DMS 273 treated with DMSO at 0.1 percent for 48 hours (cell line): ENCODE results near the gene PLA2G4A.

Experiments used
- DNase-seq: peaks from one replicate; lab custom pipeline; 2025; lab: John Stamatoyannopoulos, UW

PLA2G4A gene

GRCh38 chr1:186834399-186834958, 5.7 kb downstream of the PLA2G4A start:
- DNase-seq, result no peak

DNA sequence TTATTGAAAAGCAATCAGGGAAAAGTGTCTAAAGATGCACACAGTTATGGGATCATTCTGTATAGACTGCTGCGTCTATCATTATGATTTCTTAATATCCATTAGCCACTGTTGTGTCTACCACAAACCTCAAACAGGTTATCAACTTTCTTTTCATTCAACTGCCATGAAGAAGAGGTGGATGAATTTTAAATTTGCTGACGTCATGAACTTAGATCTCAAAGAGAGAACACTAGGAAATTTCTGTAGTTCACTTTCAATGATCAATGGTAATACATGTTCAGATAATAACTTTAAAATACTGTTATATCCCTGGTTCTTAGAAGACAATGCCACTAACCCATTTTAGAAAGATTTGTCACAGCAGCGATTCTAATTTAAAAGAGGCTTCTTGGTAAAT, 6.7 kb downstream of the PLA2G4A start:
- no peak for DNase-seq

DNA sequence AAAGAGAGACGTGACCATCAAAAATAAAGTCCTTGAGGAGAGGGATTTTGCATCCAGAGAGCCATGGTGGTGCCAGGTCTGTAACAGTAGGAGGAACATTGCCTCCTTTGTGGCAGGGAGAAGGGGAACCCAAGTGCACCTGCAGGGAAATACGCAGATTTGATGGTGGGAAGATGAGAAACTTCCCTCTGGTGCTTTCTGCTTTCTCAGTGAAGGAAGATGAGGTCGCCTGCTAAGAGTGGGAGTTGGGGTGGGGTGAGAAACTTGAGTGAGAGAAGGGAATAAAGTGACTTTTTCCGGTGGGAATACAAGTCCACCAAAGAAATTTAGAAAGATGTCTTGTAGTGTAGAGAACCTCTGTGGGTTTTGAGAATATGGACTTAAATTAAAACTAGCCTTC, 9.1 kb downstream of the PLA2G4A start:
- DNase-seq, result no peak

GRCh38 chr1:186838380-186839040, 9.8 kb downstream of the PLA2G4A start:
- no peak for DNase-seq

- no peak for DNase-seq
These were observed 10.3 kb downstream of the PLA2G4A start for GRCh38 chr1:186839041-186839400.

GRCh38 chr1:186841599-186841998, 12.8 kb downstream of the PLA2G4A start:
- no peak for DNase-seq

GRCh38 chr1:186842547-186842946, 13.8 kb downstream of the PLA2G4A start:
- DNase-seq, result no peak

DNA sequence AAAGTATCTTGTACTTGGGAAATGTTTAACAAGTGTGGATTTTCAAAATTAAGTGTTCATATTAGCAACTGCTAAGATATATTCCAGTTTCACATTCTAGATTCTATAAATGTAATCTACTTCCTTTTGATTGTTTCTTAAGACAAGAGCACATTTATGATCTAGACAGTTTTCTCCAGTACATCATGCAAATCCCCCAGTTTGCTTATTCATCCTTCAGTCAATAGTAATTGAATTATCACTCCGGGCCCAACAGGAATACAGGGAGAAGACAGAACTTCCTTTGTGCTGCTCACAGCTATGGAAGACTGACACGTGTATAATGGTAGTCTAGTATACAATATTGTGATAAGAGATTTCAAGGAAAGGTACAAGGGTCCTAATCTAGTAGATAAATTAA, 14.5 kb downstream of the PLA2G4A start:
- DNase-seq, result no peak

GRCh38 chr1:186843931-186844330, 15.2 kb downstream of the PLA2G4A start:
- no peak for DNase-seq

DNA sequence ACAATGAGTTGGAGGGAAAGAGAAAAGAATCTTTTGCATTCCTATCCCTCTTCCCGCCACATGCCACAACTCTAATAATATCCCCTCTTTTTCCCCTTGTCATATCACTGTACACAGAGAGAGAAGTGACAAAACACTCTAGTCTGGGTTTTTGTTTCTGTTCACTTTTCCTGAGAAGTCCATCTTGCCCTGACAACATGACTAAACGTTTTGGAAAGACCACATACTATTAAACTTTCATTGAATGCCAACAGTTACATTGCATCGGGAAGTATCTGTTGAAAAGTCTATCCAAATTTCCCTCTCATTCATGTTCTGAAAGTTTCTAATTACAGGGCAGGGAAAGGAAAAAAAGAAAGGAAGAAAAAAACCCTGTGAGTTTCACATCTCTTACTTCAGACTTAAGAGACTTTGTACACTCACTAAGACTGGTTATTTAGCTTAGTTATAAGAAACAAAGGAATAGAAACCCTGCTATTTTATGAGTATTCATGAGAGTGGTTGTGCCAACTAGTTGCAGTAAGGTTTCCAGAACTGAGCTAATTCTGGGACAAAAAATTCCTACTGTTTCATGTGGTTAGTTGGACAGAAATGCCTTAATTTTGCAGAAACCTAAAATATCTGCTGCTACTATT, 16.9 kb downstream of the PLA2G4A start:
- DNase-seq, result no peak

GRCh38 chr1:186848509-186849130, 19.9 kb downstream of the PLA2G4A start:
- DNase-seq, result no peak

DNA sequence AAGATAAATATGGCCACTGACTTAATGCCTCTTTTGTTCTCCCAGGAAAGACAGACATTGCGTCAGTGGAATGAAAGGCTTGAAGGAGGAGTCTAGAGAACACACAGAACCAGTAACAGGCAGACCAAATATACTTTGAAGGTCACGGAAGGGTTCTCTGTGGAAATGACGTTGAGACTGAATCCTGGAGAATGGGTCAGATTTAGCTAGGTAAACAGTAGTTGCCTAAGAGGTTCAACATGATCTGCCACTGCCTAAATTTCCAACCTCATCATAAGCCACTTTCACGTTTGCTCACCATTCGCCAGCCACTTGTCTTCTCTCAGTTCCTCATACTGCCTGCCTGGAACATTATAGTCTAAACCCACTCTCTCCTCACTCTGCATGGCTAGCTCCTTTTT, 20.5 kb downstream of the PLA2G4A start:
- DNase-seq, result no peak

DNA sequence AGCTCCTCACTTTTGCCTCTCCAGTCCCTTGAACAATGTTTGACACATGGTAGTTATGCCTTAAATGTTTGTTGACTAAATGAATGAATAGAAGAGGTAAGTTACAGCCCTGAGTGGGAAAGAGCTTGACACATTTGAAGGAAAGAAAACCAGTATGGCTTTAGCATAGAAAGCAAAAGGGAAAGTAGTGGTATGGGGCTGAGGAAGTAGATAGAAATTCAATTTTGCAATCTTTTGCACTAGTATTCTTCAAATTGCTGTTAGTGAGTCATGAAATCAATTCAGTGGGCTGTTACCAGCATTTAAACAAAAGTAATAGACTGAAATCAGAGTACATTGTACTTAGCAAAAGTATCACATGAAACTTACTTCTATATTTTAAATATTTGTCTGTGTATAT, 21.1 kb downstream of the PLA2G4A start:
- DNase-seq, result no peak

- no peak for DNase-seq
These were observed 25.4 kb downstream of the PLA2G4A start for GRCh38 chr1:186854102-186854501.

DNA sequence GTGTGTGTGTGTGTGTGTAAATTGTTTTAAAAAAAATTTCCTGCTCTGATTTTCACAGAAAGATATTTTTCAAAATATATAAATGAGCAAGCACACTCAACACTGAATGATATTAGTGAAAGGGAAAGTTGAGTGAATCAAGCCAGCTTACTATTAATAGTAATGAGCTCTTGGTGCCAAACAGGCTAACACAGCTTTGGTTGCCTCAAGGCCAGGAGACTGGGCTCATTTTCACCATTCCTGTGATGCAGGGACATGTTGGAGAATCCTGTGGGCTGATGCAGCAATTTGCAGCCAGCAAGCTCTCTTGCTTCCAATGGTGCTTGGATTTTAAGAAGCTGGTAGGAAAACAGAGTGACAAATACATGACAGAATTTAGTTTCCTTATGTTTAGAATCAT, 30.2 kb downstream of the PLA2G4A start:
- DNase-seq, result no peak

DNA sequence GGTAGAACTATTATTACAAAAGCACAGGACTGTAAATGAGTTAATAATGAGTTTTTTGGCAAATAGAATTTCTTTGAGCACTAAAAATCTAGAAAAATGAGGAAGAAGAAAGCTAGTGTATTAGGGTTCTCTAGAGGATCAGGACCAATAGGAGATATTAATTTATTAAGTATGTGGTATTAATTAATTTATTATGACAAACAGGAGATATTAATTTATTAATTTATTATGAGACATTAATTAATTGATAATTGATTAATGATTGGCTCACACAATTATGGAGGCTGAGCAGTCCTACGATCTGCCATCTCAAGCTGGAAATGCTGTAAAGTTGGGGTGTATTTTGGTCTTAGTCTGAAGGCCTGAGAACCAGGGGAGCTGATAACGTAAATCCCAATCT, 31.2 kb downstream of the PLA2G4A start:
- no peak for DNase-seq

DNA sequence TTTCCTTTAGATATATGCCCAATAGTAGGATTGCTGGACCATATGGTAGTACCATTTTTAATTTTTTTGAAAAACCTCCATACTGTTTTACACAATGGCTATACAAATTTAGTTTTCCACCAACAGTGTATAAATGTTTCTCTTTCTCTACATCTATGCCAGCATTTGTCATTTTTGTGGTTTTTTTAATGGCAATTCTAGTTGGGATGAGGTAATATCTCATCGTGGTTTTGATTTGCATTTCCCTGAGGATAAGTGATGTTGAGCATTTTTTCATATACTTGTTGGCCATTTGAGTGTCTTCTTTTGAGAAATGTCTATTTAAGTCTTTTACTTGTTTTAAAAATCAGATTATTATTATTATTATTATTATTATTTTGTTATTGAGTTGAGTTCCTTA, 35.5 kb downstream of the PLA2G4A start:
- DNase-seq, result no peak

- DNase-seq, result no peak
These were observed 36.5 kb downstream of the PLA2G4A start for GRCh38 chr1:186865253-186865652.

DNA sequence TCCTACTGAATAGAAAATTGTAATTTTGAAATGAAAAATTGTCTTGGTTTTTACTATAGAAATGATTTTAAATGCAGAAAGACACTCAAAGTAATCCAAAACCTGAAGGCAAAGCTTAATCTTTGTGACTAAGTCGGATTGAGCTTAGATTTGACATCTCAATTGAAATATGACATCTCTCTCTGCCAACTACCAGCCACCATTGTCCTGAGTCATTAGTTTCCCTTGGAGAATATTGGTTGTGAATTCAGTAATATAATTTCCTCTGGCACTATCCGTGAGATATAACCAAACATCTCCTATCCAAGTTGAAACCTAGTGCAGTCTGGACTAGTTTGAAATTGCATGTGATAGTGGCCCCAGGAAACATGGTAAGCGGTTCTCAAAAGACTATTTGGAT, 37.1 kb downstream of the PLA2G4A start:
- DNase-seq, result no peak

DNA sequence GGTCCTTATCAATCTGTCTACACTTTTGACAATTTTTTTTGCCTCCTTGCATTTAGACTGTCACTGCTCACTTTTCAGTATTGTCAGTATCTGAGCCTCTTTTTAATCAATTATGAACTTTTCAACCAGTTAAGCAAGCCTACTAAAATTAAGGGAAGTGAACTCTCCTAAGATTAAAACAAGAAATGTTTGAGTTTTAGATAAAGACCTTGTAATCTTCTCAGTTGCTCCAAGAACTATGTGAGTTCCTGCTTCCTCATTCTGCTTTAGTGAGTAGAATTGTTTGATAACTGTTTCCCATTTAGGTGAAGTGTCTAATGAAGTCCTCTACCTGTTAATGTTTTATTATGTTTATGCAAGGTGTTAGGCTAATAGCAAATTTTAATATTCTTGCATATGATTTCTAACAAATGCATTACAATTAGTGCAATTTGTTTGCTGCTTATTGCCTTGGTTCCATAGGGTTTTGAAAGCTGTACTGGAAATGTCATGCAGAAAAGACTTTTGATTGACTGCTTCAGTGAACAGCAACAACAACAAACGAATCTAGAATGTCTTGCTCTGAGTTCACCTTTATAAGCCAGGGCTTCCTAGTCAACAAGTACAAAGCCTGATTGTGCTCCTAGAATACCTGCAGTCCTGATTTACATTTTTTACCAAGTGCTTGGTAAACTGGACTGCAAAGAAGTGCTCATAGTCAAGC, 40.9 kb downstream of the PLA2G4A start:
- DNase-seq, result no peak

GRCh38 chr1:186871784-186872183, 43.0 kb downstream of the PLA2G4A start:
- no peak for DNase-seq

GRCh38 chr1:186872291-186872690, 43.5 kb downstream of the PLA2G4A start:
- DNase-seq, result no peak

GRCh38 chr1:186873687-186874086, 44.9 kb downstream of the PLA2G4A start:
- no peak for DNase-seq
